Activated CD4-positive, alpha-beta T cell treated with anti-CD3 and anti-CD28 coated beads for 24 hours (primary cell): Measurements from ENCODE around the gene SLC7A11.

Source experiments
- DNase-seq, 2 donors: peaks; one replicate each; pipeline ENCODE4 v3.0.0-alpha.2; 2020; ENCODE audit warnings: low read depth in 2 of 2

The SLC7A11 gene

DNA sequence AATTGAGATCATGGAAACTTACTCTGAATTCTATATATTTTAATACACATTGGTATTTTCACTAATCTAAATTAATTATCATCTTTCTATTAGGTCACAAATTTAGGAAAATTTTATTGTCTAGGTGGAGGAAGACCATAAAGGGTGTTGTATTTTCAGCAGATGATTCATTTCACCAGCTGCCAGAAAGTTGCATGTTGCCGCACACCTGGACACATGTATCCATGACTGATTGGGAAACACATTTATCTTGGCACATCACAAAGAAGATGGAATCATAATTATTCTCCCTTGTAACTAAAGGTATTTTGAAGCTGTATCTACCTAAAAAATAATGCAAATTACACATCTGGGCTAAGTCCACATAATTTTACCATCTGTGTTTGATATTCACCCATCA, 33.1 kb downstream of the SLC7A11 start:
- no peak for DNase-seq

DNA sequence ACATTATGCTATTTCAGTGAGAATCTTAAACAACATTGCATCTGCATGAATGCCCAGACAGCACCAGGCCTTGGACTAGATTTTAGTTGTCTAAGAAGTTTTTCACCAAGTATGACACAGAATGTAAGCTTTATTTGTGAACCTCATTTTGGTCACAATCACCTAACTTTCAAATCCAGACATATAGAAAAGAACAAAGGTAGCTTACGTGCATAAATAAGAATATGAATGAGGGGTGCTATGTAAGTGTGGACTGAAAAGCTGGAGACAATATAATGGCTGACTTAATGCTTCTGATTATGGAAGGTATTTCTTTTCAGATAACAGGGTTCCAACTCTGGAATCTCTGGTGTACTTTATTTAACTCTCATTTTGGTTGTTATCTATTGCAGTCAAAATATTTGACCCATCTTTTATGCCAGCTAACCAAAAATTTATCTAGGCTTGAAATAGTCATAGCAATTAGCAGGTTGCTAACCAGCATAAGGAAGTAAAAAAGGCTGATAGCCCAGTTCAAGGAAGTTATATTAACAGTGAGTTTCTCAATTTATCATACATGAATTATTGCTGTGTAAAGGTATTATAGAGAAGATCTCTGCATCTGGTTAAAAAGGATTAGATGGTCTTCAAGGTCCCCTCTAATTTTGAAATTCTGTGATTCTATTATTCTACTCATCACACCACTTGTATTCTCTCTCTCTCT, 36.5 kb downstream of the SLC7A11 start:
- DNase-seq, result no peak

DNA sequence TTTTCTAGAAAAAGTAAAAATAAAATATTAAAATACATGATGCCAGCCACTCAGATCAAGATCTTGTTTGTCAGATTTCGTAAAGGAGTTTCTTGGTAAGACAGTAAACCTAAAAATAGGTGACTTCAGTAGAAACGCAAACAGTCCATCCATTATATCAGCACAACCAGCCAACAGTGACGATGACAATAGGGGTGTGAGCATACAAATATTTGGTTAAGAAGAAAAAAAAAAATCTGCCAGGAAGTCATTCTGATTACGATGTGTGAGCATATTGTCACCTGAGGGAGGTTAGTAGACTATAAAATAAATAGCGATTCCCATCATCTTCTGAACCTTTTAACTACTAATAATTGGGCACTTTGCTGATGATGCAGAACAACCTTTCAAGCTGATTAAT, 37.6 kb downstream of the SLC7A11 start:
- DNase-seq, result no peak

DNA sequence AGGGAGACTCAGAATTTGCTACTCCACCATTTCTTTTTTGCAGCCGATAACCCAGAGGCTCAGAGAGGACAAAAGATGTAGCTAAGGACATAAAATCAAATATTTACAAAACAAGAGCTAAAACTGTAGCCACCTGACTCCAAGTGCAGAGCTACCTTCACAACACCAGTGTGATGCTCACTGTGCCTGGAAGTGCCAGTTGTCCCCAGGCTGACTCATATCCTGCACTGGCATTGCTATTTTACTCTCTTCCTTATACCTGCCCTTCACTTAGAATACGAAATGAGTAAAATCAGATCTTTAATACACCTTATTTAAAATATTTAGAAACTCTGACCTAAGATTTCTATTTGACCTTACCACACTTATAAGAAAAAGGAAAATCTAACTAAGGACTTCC, 39.5 kb downstream of the SLC7A11 start:
- no peak for DNase-seq

DNA sequence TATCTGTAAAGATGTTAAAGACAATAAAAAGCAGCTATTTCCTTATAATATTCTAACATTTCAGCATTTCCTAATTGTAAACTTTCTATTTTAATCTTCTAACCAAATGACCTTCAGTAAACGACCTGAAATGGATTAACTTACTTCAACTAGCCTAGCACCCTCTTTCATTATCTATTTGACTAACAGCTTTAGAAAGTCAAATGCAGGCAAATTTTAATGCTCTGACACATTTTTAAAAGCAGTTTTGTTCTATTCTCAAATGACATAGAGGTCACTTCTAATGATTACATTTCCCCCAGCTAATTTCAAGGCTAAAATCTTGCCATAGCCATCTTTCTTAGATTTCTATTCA, 41.9 kb downstream of the SLC7A11 start:
- no peak for DNase-seq

DNA sequence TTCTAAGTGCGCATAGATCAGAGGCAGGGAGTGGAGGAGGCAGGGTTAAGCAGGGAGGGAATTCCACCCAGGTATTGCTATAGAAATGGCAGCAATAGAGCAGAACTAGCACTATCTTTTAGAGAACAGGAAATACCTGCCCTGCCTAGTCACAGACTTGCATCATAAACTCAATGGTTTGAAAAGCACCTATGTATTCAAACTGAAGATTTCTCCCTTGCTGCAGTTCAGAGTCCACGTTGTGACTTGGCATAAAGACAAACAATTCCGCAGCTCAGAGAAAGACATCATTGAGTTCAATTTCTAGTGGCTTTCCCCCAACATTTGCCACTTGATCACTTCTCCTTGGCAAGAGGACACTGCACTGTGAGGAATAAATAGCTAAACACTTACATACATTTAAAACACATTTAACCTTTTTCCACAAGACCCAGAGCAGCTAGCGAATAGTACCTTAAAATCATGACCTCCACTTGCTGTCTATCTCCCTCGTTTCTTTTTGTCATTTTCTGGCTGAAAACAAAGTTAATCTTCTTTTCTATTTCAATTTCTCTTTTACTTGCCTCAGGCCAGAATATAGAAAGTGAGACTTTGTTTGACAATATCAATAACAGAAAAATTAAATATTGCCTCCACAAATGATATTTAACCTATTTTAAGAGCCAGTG, 42.4 kb downstream of the SLC7A11 start:
- DNase-seq, result no peak

DNA sequence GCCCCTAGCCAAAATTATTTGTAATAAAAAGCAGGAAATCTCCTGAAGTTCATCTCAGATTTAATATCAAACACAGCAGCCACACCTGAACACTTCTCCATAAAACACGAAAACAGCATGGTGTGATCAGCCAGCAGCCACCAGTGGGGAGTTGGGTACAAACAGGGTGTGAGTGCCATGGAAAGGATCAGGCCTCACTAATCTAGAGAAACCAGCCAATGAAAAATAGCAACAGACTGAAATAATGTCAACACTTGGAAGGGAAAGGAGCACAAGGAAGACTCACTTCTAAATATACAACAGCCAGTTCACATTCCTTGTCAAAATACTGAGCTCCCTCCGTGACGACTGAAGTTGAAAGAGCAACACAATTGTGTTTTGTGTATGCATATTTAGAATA, 46.0 kb downstream of the SLC7A11 start:
- DNase-seq, result no peak

DNA sequence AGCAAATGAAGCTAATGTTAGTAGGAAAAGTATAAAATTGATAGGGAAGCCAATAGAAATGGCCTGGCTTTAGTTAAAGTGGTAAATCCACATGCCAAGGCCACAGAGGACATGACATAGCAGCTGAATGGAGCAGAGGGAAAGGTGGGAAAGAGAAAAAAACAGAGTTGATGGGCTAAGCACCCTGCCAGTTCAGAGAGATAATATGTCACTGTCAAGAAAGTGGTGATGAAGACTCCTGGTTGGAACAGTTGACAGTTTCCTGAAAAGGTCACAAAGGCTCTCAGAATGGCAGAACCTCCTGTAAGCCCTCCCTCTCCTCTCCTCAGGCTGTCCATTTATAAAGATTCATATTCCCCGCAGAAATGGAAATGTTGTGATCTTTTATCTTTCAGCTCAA, 48.2 kb downstream of the SLC7A11 start:
- DNase-seq, result no peak

DNA sequence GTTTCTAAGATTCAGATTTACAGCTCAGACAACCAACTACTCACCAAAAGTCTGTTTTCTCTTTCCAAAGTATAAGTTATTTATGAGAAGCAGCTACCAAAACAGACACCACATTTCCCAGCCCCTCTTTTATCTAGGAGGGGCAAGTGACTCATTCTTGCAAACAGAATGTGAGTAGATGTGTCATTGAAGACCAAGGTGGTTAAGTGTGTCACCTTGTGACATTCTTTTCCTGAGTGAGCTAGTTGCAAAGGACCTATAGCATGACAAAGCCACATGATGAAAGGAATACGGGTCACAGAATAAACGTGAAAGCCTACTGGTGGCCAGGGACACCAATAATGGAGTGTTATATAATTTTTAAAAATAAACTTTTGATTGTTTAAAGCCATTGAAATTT, 50.0 kb downstream of the SLC7A11 start:
- no peak for DNase-seq

DNA sequence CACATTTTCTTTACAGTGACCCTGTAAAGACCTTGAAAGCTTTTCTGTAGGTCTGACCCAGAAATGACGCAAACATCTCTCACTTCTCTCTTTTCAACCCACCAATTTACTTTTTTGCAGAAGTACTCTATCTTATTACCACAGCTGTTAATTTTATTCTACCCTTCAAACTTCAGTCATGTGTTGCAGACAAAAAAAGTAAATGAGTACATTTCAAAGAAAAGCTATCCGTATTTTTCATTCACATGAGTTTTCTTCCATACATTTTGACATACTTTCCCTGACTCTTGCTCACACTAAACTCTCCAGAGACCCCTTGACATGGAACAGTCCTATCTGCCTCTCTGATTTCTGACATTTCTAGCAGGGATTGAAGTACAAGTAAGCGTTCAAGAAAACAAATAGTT, 51.7 kb downstream of the SLC7A11 start:
- DNase-seq, result no peak

DNA sequence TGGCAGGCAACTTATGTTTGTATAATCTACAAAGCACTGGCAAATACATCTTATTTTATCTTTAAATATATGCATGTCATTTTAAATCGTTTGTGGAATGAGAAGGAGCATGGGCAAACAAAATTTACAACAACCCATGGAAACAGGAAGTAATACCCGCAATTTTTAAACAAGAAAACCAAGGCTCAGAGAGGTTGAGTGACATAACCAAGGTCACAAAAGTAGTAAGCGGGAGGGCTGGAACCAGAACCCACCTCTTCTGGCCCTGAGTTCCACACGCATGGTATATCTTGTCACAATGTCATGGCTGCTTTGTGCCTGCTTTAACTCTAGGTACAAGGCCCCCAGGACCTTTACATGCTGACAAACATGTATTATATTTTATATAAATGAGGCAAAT, 52.9 kb downstream of the SLC7A11 start:
- no peak for DNase-seq

DNA sequence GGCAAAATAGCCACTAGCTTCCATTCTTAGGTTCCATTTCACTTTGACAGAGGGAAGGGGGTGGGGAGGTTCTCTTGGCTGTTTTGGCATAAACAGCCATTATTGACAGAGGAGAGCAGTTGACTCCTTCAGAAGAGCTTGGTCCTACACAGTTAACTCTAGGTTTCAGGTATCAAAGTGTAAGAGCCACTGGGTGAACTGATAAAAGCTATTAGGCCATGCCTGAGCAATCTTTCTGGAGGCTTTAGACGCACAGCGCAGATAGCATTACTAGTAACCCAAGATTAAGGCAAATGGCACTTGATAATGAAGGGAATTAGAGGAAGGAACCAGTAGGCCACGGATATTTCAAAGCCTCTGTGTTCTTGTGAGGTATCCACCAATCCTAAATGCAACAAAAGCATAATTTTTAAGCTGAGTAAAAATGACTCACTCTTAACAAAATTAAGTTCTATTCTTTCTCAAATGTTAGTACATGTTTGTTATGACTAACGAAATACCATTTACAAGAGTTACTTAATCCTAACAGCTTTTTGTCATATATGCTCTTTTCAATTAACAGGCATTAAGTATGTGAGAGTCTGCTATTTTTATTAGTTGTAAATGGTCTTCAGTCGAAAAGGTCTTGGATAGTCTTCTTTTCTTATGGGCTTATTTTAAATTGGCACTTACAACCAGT, 53.6 kb downstream of the SLC7A11 start:
- DNase-seq, result no peak

DNA sequence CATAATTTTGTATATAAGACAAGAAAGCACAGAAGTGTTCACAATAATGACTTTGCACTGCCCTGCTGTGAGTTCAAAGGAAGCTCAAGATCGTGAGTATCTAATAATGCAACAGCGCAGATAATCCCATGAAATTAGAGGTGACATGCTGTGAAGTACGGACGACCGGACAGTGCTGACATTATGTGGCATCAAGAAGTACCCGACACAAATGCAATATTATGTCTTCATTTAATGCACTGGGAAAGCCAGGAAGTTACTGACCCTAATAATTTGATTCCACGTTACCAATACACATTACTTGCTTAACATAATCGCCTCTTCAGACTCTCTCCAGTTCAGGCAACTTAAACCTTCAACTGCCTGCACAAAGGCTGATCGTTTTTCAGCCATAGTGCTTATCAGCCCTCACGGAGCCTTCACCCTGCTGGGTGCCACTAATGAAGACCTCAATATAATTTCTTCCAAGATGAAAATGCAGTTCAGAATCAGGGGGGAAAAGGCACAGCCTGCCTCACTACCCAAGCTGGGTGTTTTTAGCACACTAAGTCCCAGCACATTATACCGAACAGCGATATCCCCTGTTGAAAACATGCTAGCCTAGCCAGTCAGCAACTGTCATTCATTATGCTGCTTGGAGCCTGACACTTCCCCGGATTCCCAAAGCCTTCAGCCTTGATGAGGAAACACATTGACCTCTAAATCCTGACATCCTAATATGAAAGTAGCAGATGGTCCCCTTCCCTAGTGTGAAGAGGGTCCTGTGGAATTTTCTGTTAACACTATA, 56.1 kb downstream of the SLC7A11 start:
- no peak for DNase-seq

DNA sequence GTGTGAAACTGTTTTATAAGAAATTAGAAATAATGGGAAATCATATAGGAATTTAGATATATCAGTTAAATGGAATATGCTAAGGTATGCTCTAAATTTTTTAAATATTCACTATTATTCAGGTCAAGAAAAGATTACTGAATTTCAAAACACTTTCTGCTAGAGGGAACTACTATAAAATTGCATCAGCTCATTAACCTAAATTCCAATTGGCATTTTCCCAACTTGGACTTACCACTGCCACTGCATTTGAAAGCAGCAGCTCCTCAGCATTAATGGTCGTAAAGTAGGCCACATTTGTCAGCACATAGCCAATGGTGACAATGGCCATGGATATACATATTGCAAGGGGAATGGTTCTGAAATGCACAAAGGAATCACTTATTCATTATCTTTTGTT, 57.3 kb downstream of the SLC7A11 start:
- no peak for DNase-seq

DNA sequence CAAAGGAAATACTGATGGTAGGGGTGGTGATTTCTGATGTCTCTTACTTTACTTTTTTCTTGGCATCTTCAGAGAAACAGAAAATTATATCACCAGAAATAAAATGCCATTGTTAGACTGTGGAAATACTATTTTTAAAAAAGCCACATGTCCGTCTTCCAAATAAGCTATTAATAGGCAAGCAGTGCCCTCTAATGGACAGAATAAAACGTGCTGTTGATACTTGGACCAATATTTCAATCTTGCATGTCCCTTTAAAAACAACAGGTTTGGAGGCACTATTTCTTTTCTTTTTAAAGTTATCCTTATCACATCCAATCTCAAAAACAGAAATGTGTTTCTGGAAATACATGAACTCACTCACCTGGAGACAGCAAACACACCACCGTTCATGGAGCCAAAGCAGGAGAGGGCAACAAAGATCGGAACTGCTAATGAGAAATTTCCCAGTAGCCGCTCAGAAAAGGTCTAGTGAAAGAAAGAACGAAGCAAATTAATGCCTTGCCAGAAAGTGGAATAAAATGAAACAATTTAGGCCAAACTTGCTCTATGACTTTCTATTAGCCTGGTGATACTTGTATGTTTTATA, 59.2 kb downstream of the SLC7A11 start:
- DNase-seq, result no peak

DNA sequence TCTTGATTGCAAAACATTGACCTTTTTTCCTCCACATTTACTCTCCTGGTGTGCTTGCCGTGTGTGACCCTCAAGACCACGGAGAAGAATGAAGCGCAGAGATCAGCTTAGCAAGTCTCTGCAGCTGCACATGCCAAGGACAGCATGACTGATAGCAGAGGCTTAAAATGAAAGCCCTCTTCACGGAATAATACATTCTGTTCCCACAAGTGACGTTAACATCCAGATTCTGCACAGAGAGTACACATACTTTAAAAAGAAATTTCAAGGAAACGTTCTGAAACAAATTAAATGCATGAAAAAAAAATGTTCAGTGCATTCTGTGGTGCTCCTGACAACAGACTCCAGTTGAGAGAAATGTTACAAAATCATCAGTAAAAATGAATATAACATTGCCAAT, 60.9 kb downstream of the SLC7A11 start:
- DNase-seq, result no peak

DNA sequence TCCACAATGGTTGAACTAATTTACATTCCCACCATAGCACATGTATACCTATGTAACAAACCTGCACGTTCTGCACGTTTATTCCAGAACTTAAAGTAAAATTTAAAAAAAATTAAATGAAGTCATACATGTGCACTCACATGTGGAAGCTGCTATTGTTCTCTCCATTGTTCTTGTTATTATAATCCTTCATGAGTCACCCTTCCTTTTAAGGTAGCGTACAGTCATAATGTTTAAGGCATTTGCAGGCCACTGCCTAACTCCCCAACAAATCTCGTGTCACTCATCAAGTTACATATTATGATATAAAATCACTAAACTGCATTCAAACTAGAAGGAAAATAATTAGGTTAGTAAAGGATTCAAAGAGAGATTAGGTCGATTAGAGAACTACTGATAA, 63.6 kb downstream of the SLC7A11 start:
- no peak for DNase-seq

DNA sequence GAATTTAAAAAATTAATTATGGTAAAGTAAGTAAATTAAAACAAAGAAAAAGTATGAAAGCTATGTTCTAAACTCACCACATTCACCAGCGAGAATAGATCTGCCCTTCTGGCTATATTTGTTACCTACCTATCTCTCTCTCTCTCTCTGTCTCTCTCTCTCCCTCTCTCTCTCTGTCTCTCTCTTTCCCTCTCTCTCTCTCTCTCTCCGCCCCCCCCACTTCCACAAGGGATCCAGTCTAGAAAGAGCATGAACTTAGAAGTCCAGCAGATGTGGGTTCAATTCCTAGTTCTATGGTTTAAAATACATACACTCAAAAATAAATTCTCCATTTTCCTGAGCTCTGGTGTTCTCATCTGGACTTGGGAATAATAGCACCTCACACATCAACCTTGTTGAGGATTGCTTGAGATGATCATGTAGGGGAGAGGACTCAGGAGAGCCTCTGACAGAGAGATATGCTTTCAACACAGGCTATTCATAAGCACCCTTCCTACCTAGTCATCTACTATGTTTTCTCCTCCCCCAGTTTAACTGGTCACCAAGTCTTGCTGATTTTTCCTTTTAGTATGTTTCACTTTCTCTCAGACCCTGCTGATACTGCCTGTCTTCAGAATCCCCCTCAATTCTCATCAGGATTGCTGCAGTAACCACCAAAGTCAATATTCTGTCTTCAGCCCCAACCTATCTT, 64.7 kb downstream of the SLC7A11 start:
- no peak for DNase-seq

DNA sequence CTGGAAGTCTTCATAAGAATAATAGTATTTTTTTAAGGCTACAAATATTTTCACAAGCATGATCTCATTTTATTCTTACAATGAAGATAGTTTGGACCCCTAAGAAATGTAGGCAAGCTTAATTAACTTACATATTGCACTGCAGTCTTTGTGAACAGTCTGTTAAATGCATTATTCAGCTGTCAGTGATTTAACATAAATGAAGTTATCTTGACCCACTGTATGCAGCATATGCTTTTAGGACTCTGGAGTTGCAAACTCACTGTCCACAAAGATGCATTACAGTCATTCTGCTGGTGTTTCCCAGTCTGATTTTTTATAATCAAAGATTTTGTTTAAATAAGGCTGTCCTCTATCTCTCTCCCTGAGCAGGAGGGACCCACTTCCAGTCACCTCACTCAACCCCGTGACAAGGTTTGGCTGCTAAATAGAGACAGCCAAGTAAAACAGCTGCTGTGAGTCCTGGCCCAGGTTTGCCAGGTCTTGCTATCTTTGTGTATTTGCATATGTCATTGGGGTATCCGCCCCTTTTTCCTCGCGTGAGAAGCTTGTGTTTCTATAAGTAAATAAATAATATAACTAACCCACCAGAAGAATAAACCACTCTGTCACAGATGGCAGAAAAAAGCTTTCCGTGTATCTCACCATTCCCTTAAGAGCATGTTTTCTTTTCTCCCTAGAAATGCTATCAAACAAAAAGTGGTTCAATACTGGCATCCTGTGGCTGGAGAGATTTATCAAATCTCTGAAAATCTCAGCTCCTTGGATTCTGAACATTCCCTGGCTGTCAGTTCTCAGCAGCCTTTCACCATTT, 67.0 kb downstream of the SLC7A11 start:
- no peak for DNase-seq

DNA sequence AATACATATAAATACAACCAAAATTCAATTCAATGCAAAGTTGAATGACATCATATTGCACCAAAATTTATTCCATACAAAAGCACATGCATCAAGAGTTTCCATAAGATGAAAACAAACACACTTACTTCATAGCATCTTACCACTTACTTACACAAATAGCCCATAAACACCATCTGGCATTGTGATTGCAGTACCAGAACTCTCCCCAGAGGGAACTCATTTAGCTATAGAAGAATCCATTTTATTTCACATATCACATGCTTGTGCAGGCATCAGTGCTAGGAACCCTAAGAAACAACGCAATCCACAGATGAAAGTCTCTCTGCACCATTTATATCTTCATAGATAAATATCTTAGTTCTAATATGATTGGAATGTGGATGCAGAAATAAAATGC, 77.9 kb downstream of the SLC7A11 start:
- DNase-seq, result no peak

DNA sequence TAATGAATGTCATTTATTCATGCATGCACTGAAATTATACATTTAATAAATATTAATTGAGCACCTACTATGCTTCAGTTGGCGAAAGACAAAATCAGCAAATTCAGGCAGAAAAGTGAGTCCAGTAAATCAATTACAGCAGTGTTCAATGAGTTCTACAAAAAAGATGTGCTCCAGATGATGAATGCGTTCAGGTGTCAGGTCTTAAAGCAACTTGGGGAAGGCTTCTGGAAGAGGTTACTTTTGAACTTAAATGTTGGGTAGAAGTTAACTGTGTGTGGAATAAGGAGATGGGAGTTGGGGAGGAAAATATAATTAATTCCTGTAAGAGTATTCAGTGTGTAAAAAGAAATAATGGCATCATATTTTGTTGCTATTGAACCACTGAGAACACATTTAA, 79.0 kb downstream of the SLC7A11 start:
- DNase-seq, result no peak
